Thyroid gland (tissue), 4 donors: ENCODE data around the gene ROBO4.

Source experiments
- CTCF ChIP-seq, 6 experiments: fragments of 200-600 bp in 3 of 6; fragments of 450-650 bp in 3 of 6; sonication (generic) in 3 of 6; IDR thresholded peaks; one replicate each; pipeline ENCODE4 v1.5.1; 2016 to 2019; ENCODE audit warnings: antibody characterized with exemption in 6 of 6, mild to moderate bottlenecking in 2 of 6, inconsistent platforms in 1 of 6, moderate library complexity in 1 of 6
- POLR2A ChIP-seq, 2 donors: fragments of 450-650 bp; IDR thresholded peaks; one replicate each; pipeline ENCODE4 v1.6.1; 2017; ENCODE audit warnings: antibody characterized with exemption in 2 of 2, mild to moderate bottlenecking in 2 of 2, moderate library complexity in 1 of 2

DNA sequence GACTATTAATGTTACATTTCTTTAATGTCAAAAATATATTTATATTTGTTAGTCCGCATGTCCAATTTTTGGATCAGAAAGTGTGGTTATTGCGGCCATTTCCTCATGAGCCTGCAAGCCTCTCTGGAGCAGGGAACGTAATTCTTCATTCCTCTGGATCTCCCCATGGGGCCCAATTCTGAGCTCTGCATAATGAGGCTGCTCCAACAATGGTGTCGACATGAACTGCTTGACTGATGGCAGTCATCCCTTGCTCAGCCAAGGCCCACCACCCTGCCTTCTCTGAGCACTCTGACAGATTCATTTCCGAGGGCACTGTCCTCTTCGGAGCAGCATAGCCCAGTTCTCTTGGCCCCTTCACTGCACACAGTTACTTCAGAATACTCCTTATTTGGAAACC lies 41.3 kb upstream of the ROBO4 start:
- TF ChIP-seq CTCF (IDR thresholded peaks at IDR 0.05), result no peak
- TF ChIP-seq POLR2A (IDR thresholded peaks at IDR 0.05), result no peak
